Uterus (tissue), 4 donors: ENCODE results near the gene SEC14L1. TPM values are rescaled to one million over a fixed set of nuclear protein-coding genes. Genes with fewer than 3 reads are reported as not detected.
"Not testable (repeated sequence)": the region's sequence is repeated elsewhere in the genome, so short reads cannot be mapped to it uniquely, and the experiment has no call there.

Experiments
- DNase-seq, 2 donors: peaks; one replicate each; pipeline ENCODE4 v3.0.0-alpha.2; 2019 to 2020
- H3K27ac ChIP-seq, 2 donors: fragments of 200-600 bp; sonication (generic); 1 replicate in 1 of 2; 2 replicates in 1 of 2; pipeline ENCODE4 v1.5.1; 2016 to 2018
- H3K27me3 ChIP-seq, 2 donors: fragments of 200-600 bp; sonication (generic); one replicate each; pipeline ENCODE4 v1.5.1; 2018 to 2019; ENCODE audit warnings: control low read depth in 1 of 2
- H3K36me3 ChIP-seq, 2 donors: fragments of 200-600 bp; sonication (generic); one replicate each; pipeline ENCODE4 v1.5.1; 2019; ENCODE audit warnings: control low read depth in 1 of 2
- H3K4me1 ChIP-seq, 2 donors: fragments of 200-600 bp; sonication (generic); one replicate each; pipeline ENCODE4 v1.5.1; 2018 to 2019; ENCODE audit warnings: control low read depth in 1 of 2
- H3K4me3 ChIP-seq, 2 donors: fragments of 200-600 bp; sonication (generic); 1 replicate in 1 of 2; 2 replicates in 1 of 2; pipeline ENCODE4 v1.5.1; 2018 to 2019; ENCODE audit warnings: mild to moderate bottlenecking in 1 of 2
- H3K9me3 ChIP-seq, 2 donors: fragments of 200-600 bp; sonication (generic); one replicate each; pipeline ENCODE4 v1.5.1; 2019; ENCODE audit warnings: control low read depth in 1 of 2
- CTCF ChIP-seq, 4 experiments: fragments of 200-600 bp in 2 of 4; fragments of 450-650 bp in 2 of 4; sonication (generic) in 2 of 4; IDR thresholded peaks; one replicate each; pipeline ENCODE4 v1.5.1; 2016 to 2019; ENCODE audit warnings: antibody characterized with exemption in 4 of 4, mild to moderate bottlenecking in 2 of 4, moderate library complexity in 1 of 4
- POLR2A ChIP-seq, 2 donors: fragments of 450-650 bp; IDR thresholded peaks; one replicate each; pipeline ENCODE4 v1.6.1; 2016; ENCODE audit warnings: antibody characterized with exemption in 2 of 2, mild to moderate bottlenecking in 1 of 2, moderate library complexity in 1 of 2
- intact Hi-C: fragments of 100-400 bp; cut with DNase I; formaldehyde crosslinking; loops from one replicate; pipeline ENCODE4 v1.15.1; 2023; ENCODE audit warnings: low total_unique reads
- total RNA-seq, 4 donors: library from RNA; depleted of rRNA in 3 of 4; stranded (reverse); fragments of >200 nt in 3 of 4; gene quantifications; one replicate each; pipeline versions ENCODE4 v1.1.0 to v1.2.4, GENCODE V29; 2014 to 2023
- donor health status: DM: yes; HTN: yes; CAD: no.

The SEC14L1 gene
- total RNA-seq, 4 donors from 2014 or later: 38.2 to 128 (median 42.6) TPM

- H3K4me1 ChIP-seq: peaks cover 7 to 20% of the 10 kb centered on the region in 2 donors
- TF ChIP-seq POLR2A (IDR thresholded peaks at IDR 0.05) (peak in 1 of 2 donors; percentile 38), CTCF (IDR thresholded peaks at IDR 0.05) (peak in 3 of 4 experiments; percentile 17 to 49 (median 25))
- no peaks in the 10 kb centered on the region for H3K9me3 ChIP-seq
- no peaks in the 10 kb centered on the region for H3K36me3 ChIP-seq
- DNase-seq: peak in 1 of 2 donors; percentile 67
- H3K27ac ChIP-seq: peak overlapping the region; percentile 82 to 97
- H3K4me3 ChIP-seq: no peak overlapping the region
- no peaks in the 10 kb centered on the region for H3K27me3 ChIP-seq
- intact Hi-C loops: no loop called here
These were observed 30.9 kb upstream of the SEC14L1 start for GRCh38 chr17:77109764-77110359.

GRCh38 chr17:77111165-77111933 lies 29.4 kb upstream of the SEC14L1 start:
- H3K4me1 ChIP-seq: peaks cover 20 to 24% of the 10 kb centered on the region in 2 donors
- H3K9me3 ChIP-seq, DNase-seq, intact Hi-C loops, H3K27me3 ChIP-seq, H3K36me3 ChIP-seq, H3K4me3 ChIP-seq: not testable (repeated sequence)
- peak overlapping the region; percentile 82 to 97 for H3K27ac ChIP-seq

DNA sequence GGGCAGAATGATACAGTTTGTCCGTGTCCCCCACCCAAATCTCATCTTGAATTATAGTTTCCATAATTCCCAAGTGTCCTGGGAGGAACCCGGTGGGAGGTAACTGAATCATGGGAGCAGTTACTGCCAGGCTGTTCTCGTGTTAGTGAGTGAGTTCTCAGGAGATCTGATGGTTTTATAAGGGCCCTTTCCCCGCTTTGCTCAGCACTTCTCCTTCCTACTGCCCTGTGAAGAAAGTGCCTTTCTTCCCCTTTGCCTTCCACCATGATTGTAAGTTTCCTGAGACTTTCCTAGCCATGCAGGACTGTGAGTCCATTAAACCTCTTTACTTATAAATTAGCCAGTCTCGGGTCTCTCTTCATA lies 28.9 kb upstream of the SEC14L1 start:
- Histone ChIP-seq H3K27ac (peak overlapping the region; percentile 82 to 97), H3K36me3 (no peaks in the 10 kb centered on the region), H3K9me3 (no peaks in the 10 kb centered on the region), H3K27me3 (no peaks in the 10 kb centered on the region), H3K4me3 (no peak overlapping the region), H3K4me1 (peaks cover 20 to 29% of the 10 kb centered on the region in 2 donors)
- intact Hi-C loops: no loop called here
- peak in 1 of 2 donors; percentile 51 for DNase-seq
- TF ChIP-seq CTCF (IDR thresholded peaks at IDR 0.05) (no peak), POLR2A (IDR thresholded peaks at IDR 0.05) (peak in 1 of 2 donors; percentile 20)

DNA sequence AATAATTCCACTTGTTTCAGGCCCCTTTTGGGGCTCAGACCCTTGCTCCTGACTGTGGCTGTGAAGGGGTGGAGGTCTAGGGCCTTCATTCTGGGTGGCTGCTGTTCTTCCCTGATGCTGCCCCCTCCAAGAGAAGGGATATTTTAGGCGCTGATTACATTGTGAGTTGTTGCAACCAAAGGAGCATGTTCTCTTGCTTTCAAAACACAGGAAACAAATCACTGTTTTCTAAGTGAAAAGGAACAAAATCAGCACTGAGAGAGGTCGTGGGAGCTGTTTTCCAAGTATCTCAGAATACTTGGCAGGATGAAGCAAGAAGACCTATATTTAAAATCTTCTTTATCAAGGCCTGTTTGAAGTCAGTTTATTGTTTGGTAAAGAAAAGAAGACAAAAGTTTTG lies 25.3 kb upstream of the SEC14L1 start:
- DNase-seq: no peak
- no peaks in the 10 kb centered on the region for H3K27me3 ChIP-seq
- no peak for TF ChIP-seq CTCF (IDR thresholded peaks at IDR 0.05)
- no peak for TF ChIP-seq POLR2A (IDR thresholded peaks at IDR 0.05)
- H3K4me1 ChIP-seq: peaks cover 14 to 16% of the 10 kb centered on the region in 2 donors
- peak overlapping the region; percentile 68 to 97 for H3K27ac ChIP-seq
- no peak overlapping the region for H3K4me3 ChIP-seq
- H3K9me3 ChIP-seq: no peaks in the 10 kb centered on the region
- H3K36me3 ChIP-seq: no peaks in the 10 kb centered on the region
- intact Hi-C loops: no loop called here

- TF ChIP-seq CTCF (IDR thresholded peaks at IDR 0.05) (no peak), POLR2A (IDR thresholded peaks at IDR 0.05) (no peak)
- intact Hi-C loops: no loop called here
- H3K9me3 ChIP-seq: no peaks in the 10 kb centered on the region
- H3K27me3 ChIP-seq: no peaks in the 10 kb centered on the region
- H3K27ac ChIP-seq: peak overlapping the region; percentile 68 to 97
- H3K4me3 ChIP-seq: no peak overlapping the region
- no peaks in the 10 kb centered on the region for H3K36me3 ChIP-seq
- no peak for DNase-seq
- H3K4me1 ChIP-seq: peaks cover 12 to 14% of the 10 kb centered on the region in 2 donors
These were observed 24.8 kb upstream of the SEC14L1 start for GRCh38 chr17:77115947-77116346.
